HS-27A (cell line): ENCODE results near the gene LPCAT2.

Experiments used
- DNase-seq: peaks from one replicate; pipeline ENCODE4 v3.0.0-alpha.2; 2012; ENCODE audit warnings: low read depth, missing footprints

The LPCAT2 gene, protein sequence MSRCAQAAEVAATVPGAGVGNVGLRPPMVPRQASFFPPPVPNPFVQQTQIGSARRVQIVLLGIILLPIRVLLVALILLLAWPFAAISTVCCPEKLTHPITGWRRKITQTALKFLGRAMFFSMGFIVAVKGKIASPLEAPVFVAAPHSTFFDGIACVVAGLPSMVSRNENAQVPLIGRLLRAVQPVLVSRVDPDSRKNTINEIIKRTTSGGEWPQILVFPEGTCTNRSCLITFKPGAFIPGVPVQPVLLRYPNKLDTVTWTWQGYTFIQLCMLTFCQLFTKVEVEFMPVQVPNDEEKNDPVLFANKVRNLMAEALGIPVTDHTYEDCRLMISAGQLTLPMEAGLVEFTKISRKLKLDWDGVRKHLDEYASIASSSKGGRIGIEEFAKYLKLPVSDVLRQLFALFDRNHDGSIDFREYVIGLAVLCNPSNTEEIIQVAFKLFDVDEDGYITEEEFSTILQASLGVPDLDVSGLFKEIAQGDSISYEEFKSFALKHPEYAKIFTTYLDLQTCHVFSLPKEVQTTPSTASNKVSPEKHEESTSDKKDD

DNA sequence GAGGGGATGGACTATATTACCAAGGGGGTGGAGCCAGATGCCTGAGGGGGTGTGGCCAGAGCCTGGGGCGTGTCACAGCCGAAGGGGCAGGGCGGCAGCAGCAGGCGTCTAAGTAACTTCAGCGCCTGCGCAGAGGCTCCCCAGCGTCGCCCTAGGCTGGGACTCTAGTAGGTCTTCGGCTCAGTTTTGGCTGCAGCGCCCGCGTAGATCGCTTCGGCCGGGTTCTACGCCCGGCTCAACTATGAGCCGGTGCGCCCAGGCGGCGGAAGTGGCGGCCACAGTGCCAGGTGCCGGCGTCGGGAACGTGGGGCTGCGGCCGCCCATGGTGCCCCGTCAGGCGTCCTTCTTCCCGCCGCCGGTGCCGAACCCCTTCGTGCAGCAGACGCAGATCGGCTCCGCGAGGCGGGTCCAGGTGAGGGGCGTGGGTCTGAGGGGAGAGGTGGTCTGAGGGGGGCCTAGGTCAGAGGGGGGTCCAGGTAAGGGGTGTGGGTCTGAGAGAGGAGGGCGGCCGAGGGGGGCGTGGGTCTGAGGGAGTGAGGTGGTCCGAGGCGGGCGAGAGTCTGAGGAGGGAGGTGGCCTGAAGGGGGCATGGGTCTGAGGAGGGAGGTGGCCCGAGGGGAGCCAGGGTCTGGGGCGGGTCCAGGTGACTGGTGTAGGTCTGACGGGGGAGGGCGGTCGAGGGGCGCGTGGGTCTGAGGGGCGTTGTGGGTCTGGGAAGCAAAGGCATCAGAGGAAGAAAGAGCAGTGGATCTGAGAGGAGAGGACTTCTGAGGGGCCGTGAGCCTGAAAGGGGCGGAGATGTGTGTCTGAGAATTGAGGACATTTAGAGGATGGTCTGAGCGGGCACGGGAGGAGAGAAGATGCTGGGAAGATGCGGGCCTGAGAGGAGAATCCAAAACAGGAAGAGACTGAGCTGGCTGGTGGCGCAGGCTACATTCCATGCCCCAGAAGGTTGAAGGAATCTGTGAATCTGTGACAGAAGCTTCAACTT is at the start of gene LPCAT2:
TSS of gene LPCAT2 (plus strand) at position 132 of the 991 bp plus-strand sequence. CDS start at position 242, 110 bp downstream.
- no peak for DNase-seq

- DNase-seq: no peak
Observed at GRCh38 chr16:55462241-55462640, 46.6 kb upstream of the LPCAT2 start.

DNA sequence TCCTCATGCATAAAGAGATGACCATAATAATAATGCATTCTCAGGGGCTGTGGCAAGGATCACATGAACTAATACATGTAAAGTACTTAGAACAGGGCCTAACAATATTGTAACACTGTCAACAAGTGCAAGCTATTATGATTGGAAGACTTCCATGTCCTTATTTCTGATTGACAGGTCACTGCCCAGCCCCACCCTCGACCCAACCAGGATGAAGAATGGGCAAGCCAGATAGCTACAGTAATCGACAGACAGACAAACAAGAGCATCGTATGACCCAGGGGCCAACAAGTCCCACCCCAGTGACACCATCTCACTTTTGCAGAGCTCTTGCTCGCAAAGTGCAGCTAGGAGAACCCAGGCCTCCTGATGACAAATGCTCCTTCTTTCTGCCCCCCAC is 44.5 kb upstream of the LPCAT2 start:
- no peak for DNase-seq

GRCh38 chr16:55465077-55465896 is 43.6 kb upstream of the LPCAT2 start:
- DNase-seq: peak; percentile 66

DNA sequence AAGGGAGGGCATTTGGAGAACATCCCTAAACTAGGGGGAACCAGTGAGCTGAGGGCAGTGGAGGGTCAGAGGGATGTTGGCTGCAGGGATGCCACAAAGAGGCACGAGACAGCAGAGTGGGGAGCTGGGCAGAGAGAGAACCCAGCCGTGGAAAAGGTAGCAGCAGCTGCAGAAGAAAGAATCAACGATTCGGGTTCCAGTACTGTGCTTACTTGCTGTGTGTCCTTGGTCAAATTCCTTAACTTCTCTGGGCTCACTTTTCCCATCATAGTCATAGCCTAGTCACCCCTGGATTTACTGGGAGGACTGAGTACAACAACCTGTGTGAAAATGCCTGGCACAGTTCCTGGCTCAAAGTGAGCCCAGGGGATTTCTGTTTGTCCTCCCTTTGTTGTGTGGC is 42.7 kb upstream of the LPCAT2 start:
- no peak for DNase-seq

DNA sequence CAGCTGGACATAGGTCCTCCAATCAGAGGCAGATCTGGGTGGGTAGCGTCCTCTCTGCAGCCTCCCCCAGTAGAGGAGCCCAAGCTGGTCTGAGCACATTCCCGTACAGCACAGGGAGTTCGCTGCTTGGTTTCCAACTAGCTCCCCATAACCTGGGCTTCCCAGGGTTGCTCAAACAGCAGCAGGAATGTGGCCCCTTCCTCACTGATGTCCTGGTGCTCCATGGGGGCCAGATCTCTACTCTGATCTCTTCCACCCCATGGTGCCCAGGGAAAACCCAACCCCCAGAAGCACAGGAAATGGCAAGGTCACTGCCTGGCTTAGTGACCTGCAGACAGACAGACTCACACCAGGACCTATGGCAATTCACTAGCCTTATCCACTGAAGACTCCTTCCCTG is 41.0 kb upstream of the LPCAT2 start:
- DNase-seq: no peak

DNA sequence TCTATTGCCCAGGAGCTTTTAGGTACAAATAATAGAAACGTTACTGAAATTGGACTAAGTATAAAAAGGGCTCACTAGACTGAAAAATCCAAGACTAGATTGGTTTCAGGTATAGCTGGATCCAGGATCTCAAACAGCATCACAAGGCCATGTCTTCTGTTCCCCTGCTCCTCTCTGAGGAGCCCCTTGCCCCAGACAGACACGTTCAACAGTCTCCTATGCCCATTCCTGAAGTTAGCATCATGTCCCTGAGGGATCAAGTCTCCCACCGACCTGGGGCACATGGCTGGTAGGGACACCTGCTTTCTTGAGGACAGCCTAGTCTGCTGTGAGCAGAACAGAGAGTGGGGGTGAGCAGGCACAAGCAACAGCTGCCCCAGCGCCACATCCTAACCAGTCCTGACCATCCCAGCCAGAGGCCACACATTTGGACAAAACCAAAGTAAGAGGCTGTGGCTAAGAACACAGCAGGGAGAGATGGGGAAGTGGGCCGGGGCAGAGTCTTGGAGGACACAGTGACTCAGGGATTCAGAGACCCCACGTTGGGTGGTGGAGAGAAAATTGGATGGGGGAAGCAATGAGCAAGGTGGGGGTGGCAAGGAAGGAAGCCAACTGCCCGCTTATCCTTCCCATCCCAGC is 40.4 kb upstream of the LPCAT2 start:
- DNase-seq: no peak

DNA sequence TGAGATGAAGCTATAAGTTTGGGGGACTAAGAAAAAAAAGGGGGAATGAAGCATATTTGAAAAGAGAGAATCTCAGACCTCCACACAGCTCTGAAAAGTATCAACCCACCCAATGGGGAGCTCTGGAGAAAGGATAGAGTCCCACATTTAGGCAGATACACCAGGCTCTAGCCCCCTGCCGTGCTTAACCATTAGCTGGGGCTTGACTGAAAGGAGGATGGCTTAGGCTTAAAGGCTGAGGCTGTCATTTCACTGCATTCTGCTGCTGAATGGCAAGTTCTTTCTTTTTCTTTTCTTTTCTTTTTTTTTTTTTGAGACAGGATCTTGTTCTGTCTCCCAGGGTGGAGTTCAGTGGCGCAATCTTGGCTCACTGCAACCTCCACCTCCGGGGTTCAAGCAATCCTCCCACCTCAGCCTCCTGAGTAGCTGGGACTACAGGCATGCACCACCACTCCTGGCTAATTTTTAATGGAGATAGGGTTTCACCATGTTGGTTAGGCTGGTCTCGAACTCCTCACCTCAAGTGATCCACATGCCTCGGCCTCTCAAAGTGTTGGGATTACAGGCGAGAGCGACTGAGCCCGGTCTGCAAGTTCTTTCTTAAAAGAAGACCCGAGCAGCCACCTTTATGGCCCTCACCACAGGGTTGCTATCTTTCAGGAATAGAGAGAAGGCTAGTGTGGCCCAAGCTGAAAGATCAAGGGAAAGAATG is 38.9 kb upstream of the LPCAT2 start:
- DNase-seq: no peak

DNA sequence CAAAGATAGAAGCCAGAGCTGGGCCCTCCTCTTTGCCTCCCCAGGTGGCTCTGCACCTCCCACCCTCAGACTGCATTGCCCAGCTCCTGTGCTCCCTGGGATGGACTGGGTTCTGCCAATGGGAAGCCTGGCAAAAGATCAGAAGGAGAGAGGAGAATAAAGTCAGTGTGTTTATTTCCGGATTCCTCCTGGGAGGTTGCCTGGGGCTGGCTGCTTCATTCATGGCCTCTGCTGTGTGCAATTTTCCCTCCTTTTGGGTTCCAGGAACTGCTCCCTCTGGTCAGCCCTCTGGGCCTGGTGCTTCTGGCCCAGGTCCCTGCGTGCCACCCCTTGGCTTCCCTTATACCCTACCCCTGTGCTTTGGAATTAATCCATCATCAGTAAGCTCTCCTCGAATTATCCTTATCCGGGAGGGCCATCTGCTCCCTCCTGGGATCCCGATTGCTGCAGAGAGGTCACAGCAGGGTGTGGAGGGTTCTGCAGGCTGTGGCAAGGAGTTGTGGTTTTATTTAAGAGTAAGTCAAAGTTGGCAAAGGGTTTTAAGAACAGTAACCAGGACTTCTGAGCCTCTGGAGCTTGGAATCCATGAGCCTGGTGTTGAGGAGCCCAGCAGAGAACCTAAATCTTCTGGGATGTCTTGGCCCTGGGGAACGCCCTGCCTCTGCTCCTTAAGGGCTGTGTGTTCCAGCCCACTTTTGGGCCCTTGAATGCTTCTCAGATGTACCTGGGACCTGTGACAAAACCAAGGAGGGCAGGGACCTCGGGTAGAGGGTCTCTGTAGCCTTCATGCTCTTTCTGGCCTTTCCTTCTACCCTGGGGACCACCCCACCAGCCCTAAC is 38.1 kb upstream of the LPCAT2 start:
- no peak for DNase-seq

DNA sequence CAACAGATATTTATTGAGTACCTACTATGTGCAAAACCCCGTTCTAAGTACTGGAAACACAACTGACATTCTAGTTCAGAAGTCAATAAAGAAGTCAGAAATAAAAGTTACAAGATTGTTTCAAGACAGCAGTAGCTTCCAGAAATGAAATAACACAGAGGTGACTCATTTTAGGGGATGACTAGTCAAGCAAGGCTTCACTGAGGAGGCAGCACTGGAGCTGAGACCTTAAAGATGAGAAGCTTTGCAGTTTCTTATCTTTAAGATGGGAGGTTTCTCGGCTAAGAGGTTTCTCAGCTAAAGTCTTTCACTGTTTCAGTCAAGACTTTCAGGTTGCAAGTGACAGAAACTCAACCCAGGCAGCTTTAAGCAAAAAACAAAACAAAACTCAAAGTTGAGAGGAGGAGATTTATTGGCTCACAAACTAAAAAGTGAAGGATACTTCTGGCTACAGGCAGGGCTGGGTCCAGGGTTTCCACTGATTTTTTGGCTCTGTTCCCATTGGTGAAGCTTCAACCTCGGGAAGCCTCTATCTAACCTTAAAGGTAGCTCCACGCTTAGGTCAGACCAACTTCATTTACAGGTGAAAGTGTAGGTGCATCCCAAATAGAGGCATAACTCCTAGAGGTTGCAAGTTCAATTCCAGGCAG is 37.3 kb upstream of the LPCAT2 start:
- DNase-seq: peak; percentile 74

- DNase-seq: no peak
Observed at GRCh38 chr16:55473587-55473986, 35.3 kb upstream of the LPCAT2 start.

DNA sequence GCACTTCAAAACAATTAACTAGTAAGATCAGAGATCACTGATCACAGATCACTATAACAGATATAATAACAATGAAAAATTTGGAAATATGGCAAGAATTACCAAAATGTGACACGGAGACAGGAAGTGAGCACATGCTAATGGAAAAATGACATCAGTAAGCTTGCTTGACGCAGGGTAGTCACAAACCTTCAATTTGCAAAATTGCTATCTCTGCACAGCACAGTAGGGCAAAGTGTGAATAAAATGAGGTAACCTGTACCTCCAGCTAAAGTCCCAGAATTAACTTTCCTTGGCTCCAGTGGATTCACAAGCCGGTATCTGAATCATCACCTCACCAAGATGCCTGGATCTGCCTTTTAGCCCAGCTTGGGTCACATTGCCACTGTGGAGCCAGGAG is 34.1 kb upstream of the LPCAT2 start:
- DNase-seq: no peak

GRCh38 chr16:55475919-55476318 is 33.0 kb upstream of the LPCAT2 start:
- DNase-seq: no peak

- DNase-seq: no peak
Observed at GRCh38 chr16:55476625-55477533, 32.0 kb upstream of the LPCAT2 start.

DNA sequence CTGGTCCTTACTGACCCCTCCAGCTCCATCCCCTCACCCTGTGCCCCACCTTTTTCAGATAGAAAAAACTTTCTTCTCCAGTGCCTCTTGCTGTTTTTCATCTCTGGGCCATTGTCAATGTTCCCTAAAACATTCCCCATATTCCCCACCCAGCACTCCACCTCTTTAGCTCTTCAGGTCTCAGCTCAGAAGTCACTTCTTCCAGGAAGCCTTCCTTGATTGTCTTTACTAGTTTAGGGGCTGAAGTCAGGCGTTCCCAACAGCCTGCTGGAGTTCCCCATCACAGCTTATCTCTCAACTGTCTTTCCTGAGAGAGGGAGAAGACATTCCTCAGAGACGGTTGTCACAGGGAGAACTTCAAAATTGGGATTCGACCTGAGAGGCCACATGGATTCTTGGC is 31.1 kb upstream of the LPCAT2 start:
- DNase-seq: no peak

DNA sequence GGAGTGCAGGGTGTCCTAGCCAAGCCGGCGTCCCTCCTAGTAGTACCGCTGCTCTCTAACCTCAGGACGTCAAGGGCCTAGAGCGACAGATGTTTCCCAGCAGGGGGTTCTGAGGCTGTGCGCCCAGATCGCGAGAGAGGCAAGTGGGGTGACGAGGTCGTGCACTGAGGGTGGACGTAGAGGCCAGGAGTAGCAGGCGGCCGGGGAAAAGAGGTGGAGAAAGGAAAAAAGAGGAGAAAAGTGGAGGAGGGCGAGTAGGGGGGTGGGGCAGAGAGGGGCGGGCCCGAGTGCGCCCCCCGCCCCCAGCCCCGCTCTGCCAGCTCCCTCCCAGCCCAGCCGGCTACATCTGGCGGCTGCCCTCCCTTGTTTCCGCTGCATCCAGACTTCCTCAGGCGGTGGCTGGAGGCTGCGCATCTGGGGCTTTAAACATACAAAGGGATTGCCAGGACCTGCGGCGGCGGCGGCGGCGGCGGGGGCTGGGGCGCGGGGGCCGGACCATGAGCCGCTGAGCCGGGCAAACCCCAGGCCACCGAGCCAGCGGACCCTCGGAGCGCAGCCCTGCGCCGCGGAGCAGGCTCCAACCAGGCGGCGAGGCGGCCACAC is 29.9 kb upstream of the LPCAT2 start, which contains the start of gene MMP2:
TSS of gene MMP2 (plus strand) at position 372 of the 603 bp plus-strand sequence. CDS start 282 bp downstream, outside the sequence.
- DNase-seq: no peak

- no peak for DNase-seq
Observed at GRCh38 chr16:55479430-55480140, 29.3 kb upstream of the LPCAT2 start.
